Mesendoderm (in vitro differentiated cells): ENCODE results near the gene CT45A8. TPM values are rescaled to one million over a fixed set of nuclear protein-coding genes. Genes with fewer than 3 reads are reported as not detected.
"Not testable (repeated sequence)": the region's sequence is repeated elsewhere in the genome, so short reads cannot be mapped to it uniquely, and the experiment has no call there.

Experiments
- DNase-seq: peaks from one replicate; pipeline ENCODE4 v3.0.0; 2013
- H2AK5ac ChIP-seq: 2 replicates; pipeline ENCODE4 v1.6.1; 2013; ENCODE audit warnings: low read length, inconsistent platforms
- H2BK120ac ChIP-seq: 2 replicates; pipeline ENCODE4 v1.6.1; 2013; ENCODE audit warnings: low read depth, mild to moderate bottlenecking, low read length, moderate library complexity, mixed read lengths
- H2BK15ac ChIP-seq: replicated peaks from 2 replicates; pipeline ENCODE4 v1.6.1; 2013; ENCODE audit warnings: low read depth, mild to moderate bottlenecking, moderate library complexity
- H2BK5ac ChIP-seq: 2 replicates; pipeline ENCODE4 v1.6.1; 2013; ENCODE audit warnings: low read length, inconsistent platforms
- H3K18ac ChIP-seq: 2 replicates; pipeline ENCODE4 v1.6.1; 2013; ENCODE audit warnings: mild to moderate bottlenecking, low read length, mixed read lengths
- H3K23ac ChIP-seq: one replicate; pipeline ENCODE4 v1.6.1; 2013; ENCODE audit warnings: low read length
- H3K27ac ChIP-seq: 2 replicates; pipeline ENCODE4 v1.5.1; 2013; ENCODE audit warnings: low read depth, mild to moderate bottlenecking, inconsistent platforms, low read length, moderate library complexity
- H3K27me3 ChIP-seq: 2 replicates; pipeline ENCODE4 v1.6.1; 2013; ENCODE audit warnings: low read length, control low read depth, mild to moderate bottlenecking, inconsistent platforms; ENCODE audit not compliant: insufficient read depth, poor library complexity
- H3K36me3 ChIP-seq: 2 replicates; pipeline ENCODE4 v1.6.1; 2013; ENCODE audit warnings: low read length, inconsistent platforms; ENCODE audit not compliant: control insufficient read depth, insufficient read depth
- H3K4ac ChIP-seq: one replicate; pipeline ENCODE4 v1.6.1; 2013; ENCODE audit warnings: low read depth, mild to moderate bottlenecking, low read length, moderate library complexity
- H3K4me1 ChIP-seq: 2 replicates; pipeline ENCODE4 v1.6.1; 2013; ENCODE audit warnings: low read depth, low read length, inconsistent platforms; ENCODE audit not compliant: control insufficient read depth
- H3K4me2 ChIP-seq: 2 replicates; pipeline ENCODE4 v1.6.1; 2013; ENCODE audit warnings: low read length
- H3K4me3 ChIP-seq: 2 replicates; pipeline ENCODE4 v1.5.1; 2013; ENCODE audit warnings: mild to moderate bottlenecking, low read length
- H3K56ac ChIP-seq: one replicate; pipeline ENCODE4 v1.6.1; 2013; ENCODE audit warnings: low read length
- H3K79me1 ChIP-seq: 2 replicates; pipeline ENCODE4 v1.6.1; 2013; ENCODE audit warnings: low read length, inconsistent platforms
- H3K79me2 ChIP-seq: 2 replicates; pipeline ENCODE4 v1.6.1; 2013; ENCODE audit warnings: mild to moderate bottlenecking, low read length; ENCODE audit not compliant: control insufficient read depth, insufficient read depth
- H3K9ac ChIP-seq: 2 replicates; pipeline ENCODE4 v1.6.1; 2013; ENCODE audit warnings: low read length, inconsistent platforms
- H4K5ac ChIP-seq: one replicate; pipeline ENCODE4 v1.6.1; 2013; ENCODE audit warnings: low read length
- H4K8ac ChIP-seq: one replicate; pipeline ENCODE4 v1.6.1; 2013; ENCODE audit warnings: low read depth, mild to moderate bottlenecking, control low read depth, low read length, moderate library complexity
- WGBS: extraction: QIAGEN DNeasy Blood & Tissue Kit; methylation state at CpG from one replicate; pipeline ENCODE4 v1.1.7; 2013; ENCODE audit warnings: low lambda C conversion rate, missing lambda C conversion rate; ENCODE audit not compliant: insufficient coverage; ENCODE audit errors: extremely low coverage; 5-methylcytosine and 5-hydroxymethylcytosine counted together
- polyA plus RNA-seq, 2 experiments: library from polyadenylated mRNA; stranded (reverse); fragments of 200-250 nt; gene quantifications; one replicate each; pipeline ENCODE4 v1.2.3, GENCODE V29; 2013

Gene CT45A8
- polyA plus RNA-seq (2013, experiment 1 of 2) = not detected
- polyA plus RNA-seq (2013, experiment 2 of 2) = not detected

GRCh38 chrX:135854438-135854837 lies at the start of gene CT45A8:
TSS of gene CT45A8 (minus strand) at chrX:135854538. CDS start at chrX:135850783, 3,755 bp downstream.
- not testable (repeated sequence) for H3K27ac ChIP-seq, H3K4me3 ChIP-seq, DNase-seq

DNA sequence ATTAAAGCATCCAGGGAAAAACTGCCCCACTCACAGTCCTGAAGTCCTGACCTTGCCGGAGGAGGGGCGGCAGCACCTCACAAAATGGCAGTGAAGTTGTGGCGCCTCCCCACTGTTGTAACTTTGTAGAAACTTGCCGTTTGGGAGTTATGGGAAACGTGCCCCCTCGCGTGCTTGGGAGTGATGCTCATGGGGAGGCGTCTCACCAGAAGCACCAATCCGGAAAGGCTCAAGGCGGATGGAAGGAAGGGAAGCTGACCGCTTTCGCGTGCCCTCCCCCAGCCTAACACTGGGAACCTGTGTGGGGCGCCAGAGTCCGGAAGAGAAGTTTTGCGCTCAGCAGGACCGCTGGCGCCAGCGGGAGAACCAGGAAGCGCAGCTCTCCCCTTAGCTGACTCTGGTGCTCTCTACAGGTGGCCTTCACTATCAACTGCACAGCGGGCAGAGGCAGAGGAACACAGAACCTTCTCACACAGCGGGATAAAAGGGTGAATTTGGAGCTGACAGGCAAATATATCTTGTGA lies 39.0 kb upstream of the CT45A8 start, which contains the start of the genes CT45A10 and SAGE1:
TSS of gene CT45A10 (minus strand) at position 151 of the 524 bp plus-strand sequence. CDS start 8,100 bp downstream, outside the sequence.
TSS of gene SAGE1 (plus strand) at position 423 of the 524 bp plus-strand sequence. CDS start 2,527 bp downstream, outside the sequence.
- WGBS = no CpG with 5 or more reads among the region's 22 CpGs
- Histone ChIP-seq H3K36me3 (no peaks in the 10 kb centered on the region), H3K27me3 (no peaks in the 10 kb centered on the region)

More at GRCh38 chrX:135854438-135854837, at the start of gene CT45A8:
- H3K4me1 ChIP-seq, H3K4ac ChIP-seq, H3K27me3 ChIP-seq, H3K18ac ChIP-seq, H3K56ac ChIP-seq, H3K36me3 ChIP-seq, H2AK5ac ChIP-seq, H2BK120ac ChIP-seq, H3K79me2 ChIP-seq, H3K4me2 ChIP-seq, H3K79me1 ChIP-seq, H2BK15ac ChIP-seq, H2BK5ac ChIP-seq, H3K9ac ChIP-seq, H4K5ac ChIP-seq, H4K8ac ChIP-seq, H3K23ac ChIP-seq: not testable (repeated sequence)
- no CpG with 5 or more reads among the region's 17 CpGs for WGBS

DNA sequence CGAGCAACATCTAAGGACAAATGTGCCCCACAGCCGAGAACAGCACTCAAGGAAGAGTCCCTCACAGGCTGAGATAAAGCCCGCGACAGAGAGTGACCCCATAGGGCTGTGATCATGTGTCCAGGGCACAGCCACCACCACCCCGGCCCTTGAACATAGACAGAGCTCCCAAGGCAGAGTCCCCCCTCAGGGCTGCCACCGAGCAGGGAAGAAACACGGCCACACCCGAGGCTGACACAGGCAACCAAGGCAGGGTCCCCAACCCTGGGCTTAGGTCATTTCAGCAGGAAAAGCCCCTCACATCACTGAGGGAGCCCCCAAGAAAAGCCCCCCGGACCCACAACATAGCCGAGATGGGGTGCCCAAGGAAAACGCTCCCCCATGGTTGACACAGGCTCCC lies 38.4 kb upstream of the CT45A8 start:
- H3K4ac ChIP-seq = no peak overlapping the region
- H3K23ac ChIP-seq = no peak overlapping the region
- H3K9ac ChIP-seq = no peak overlapping the region
- no peak overlapping the region for H2BK15ac ChIP-seq
- no peaks in the 10 kb centered on the region for H3K79me2 ChIP-seq
- no peak overlapping the region for H3K27ac ChIP-seq
- H4K5ac ChIP-seq = no peak overlapping the region
- H3K4me2 ChIP-seq = no peak overlapping the region
- no peak overlapping the region for H2BK120ac ChIP-seq
- H3K4me3 ChIP-seq = no peak overlapping the region
- no peak for DNase-seq
- H2AK5ac ChIP-seq = no peak overlapping the region
- H3K18ac ChIP-seq = no peak overlapping the region
- H3K36me3 ChIP-seq = no peaks in the 10 kb centered on the region
- WGBS = no CpG with 5 or more reads among the region's 11 CpGs
- no peak overlapping the region for H4K8ac ChIP-seq
- H3K56ac ChIP-seq = no peak overlapping the region
- H3K79me1 ChIP-seq = no peaks in the 10 kb centered on the region
- H3K27me3 ChIP-seq = no peaks in the 10 kb centered on the region
- H2BK5ac ChIP-seq = no peak overlapping the region
- H3K4me1 ChIP-seq = no peaks in the 10 kb centered on the region

More for the DNA sequence above, 39.0 kb upstream of the CT45A8 start, which contains the start of the genes CT45A10 and SAGE1:
- Histone ChIP-seq H2BK120ac (no peak within 1 kb of the TSS), H3K4me1 (no peaks in the 10 kb centered on the region), H3K4ac (no peak within 1 kb of the TSS), H3K4me3 (no peak within 1 kb of the TSS), H3K4me2 (no peak within 1 kb of the TSS), H2BK15ac (no peak within 1 kb of the TSS), H3K27ac (no peak within 1 kb of the TSS), H3K79me1 (no peaks in the 10 kb centered on the region), H3K9ac (no peak within 1 kb of the TSS), H3K23ac (no peak within 1 kb of the TSS), H3K18ac (no peak within 1 kb of the TSS), H2BK5ac (no peak within 1 kb of the TSS), H4K5ac (no peak within 1 kb of the TSS), H3K79me2 (no peaks in the 10 kb centered on the region), H4K8ac (no peak within 1 kb of the TSS), H3K56ac (no peak within 1 kb of the TSS), H2AK5ac (no peak within 1 kb of the TSS)
- DNase-seq = no peak

- Histone ChIP-seq H3K56ac (no peak overlapping the region), H3K36me3 (no peaks in the 10 kb centered on the region), H3K4ac (no peak overlapping the region), H3K79me2 (no peaks in the 10 kb centered on the region), H3K9ac (no peak overlapping the region), H3K23ac (no peak overlapping the region), H3K4me3 (no peak overlapping the region), H3K79me1 (no peaks in the 10 kb centered on the region), H2BK15ac (no peak overlapping the region), H2BK120ac (no peak overlapping the region), H2BK5ac (no peak overlapping the region), H3K27me3 (no peaks in the 10 kb centered on the region), H4K5ac (no peak overlapping the region), H4K8ac (no peak overlapping the region), H3K4me1 (no peaks in the 10 kb centered on the region), H3K27ac (no peak overlapping the region), H3K18ac (no peak overlapping the region), H3K4me2 (no peak overlapping the region), H2AK5ac (no peak overlapping the region)
- WGBS = no CpG with 5 or more reads among the region's 14 CpGs
- DNase-seq = no peak
Measured at GRCh38 chrX:135890087-135890585, 35.8 kb upstream of the CT45A8 start.

GRCh38 chrX:135888976-135889375 lies 34.6 kb upstream of the CT45A8 start:
- not testable (repeated sequence) for H3K56ac ChIP-seq, H3K4me2 ChIP-seq, H3K23ac ChIP-seq, H2BK120ac ChIP-seq, H3K18ac ChIP-seq, H3K36me3 ChIP-seq, H2BK5ac ChIP-seq, H3K9ac ChIP-seq, H2AK5ac ChIP-seq, H3K79me2 ChIP-seq, H2BK15ac ChIP-seq, H3K27ac ChIP-seq, H3K4ac ChIP-seq, H4K8ac ChIP-seq, H3K79me1 ChIP-seq, H3K4me1 ChIP-seq, H4K5ac ChIP-seq, H3K27me3 ChIP-seq, H3K4me3 ChIP-seq
- peak; percentile 0 for DNase-seq
- WGBS = no CpG with 5 or more reads among the region's 15 CpGs
